Measurements from ENCODE around the gene MYO1B.

Gene MYO1B

DNA sequence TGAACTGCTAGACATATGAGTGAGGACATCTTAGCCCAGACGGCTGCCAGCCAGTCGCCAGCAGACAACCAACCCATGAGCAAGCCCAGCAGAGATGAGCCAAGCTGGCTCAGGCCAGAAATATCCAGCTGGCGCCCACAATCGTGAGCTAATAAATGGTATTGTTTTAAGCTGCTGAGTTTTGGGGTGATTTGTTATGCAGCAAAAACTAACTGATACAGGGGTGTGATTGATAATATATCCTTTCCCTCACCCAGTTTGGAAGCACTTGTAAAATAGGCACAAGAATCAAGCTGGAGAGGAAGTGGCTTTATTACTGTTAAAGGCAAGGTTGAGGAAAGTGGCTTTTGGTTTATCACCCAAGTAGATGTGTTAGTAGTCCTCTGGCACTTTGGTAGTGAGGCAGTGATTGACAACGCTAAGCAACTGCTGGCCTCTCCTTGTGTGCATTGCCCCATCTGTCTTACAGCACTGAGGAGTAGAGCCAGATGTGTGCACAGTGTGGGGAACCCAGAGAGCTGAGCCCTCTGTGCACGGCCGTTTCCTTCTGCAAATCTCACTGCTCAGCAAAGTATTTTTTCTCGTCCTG, 110.1 kb downstream of the MYO1B start:
- no peak for DNase-seq (ENCODE audit: low read depth in 3 of 3, low spot score in 1 of 3)

DNA sequence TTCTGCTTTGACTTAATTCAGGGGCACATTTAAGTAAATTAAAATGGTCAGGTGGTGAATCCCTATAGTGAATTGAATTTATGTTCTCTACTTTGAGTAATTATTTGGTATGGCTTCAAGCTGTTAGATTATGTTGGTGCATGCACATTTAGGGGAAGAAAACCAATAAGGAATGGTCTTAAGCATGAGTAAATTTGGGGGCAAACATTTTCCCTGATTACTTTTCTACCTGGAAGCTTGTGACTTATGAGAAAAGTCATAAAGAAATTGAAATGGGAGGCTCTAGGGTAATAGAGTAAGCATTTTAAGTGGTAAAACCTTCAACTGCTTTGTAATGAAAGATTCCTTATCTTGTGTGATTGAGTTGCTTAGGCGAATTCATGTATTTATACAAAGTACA, 112.5 kb downstream of the MYO1B start:
- no peak for DNase-seq (ENCODE audit: low read depth in 3 of 3, low spot score in 1 of 3)

GRCh38 chr2:191358325-191359025, 113.3 kb downstream of the MYO1B start:
- DNase-seq (ENCODE audit: low read depth in 3 of 3, low spot score in 1 of 3): no peak

DNA sequence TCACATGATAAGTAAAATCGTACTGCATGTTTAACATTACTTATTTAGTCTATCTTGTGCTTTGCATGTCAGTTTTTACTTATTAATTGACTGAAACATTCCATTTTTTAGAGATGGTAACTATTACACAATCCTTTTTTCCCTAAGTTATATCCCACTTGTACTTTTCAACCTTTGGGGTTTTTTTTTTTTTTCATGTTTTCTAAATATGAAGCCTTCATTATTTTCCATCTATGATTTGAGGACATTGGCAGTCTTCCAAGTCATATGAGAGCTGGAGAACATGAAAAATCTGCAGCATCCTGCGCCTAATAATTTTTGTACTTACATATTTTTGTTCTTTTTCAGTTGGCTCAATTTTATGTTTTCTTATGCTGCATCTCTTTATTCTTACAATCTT, 113.9 kb downstream of the MYO1B start:
- no peak for DNase-seq (ENCODE audit: low read depth in 3 of 3, low spot score in 1 of 3)

- DNase-seq (ENCODE audit: low read depth in 3 of 3, low spot score in 1 of 3): no peak
Observed at GRCh38 chr2:191360918-191361317, 115.7 kb downstream of the MYO1B start.

DNA sequence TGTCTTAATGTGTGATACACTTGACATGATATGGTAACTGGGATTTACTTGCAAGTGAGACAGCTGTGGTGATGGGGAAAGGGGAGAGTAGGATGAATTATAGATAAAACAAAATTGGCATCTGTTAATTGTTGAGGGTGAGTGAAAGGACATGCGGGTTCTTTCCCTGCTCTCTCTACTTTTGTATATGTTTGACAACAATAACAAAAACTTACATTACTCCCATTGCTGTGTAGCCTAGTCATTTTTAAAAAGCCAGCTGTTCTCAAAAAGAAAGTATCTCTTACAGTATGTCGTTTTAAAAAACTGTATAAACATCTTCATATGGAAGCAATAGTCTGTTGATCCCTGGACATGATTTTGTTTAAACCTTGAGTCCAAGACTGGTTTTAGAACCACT, 117.6 kb downstream of the MYO1B start:
- DNase-seq (ENCODE audit: low read depth in 3 of 3, low spot score in 1 of 3): no peak

GRCh38 chr2:191363267-191363666, 118.1 kb downstream of the MYO1B start:
- DNase-seq (ENCODE audit: low read depth in 3 of 3, low spot score in 1 of 3): no peak

DNA sequence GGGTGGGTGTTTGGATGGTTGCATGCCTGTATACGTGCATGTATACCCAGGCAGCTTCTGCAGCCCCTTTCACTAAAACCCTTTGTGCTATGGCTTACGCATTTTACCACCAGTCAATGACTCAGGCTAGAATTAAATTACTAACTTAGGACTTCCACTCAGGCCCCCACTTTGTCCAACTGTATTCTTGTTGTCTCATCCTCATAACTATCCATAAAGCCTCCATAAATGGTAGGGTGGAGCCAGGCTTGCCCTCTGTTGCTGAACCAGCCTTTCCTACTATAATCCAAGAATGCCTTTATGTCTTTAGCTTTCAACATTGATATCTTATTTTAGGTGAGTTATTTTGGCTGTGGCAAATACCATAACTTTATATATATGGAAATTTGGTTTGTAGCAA, 119.9 kb downstream of the MYO1B start:
- no peak for DNase-seq (ENCODE audit: low read depth in 3 of 3, low spot score in 1 of 3)

DNA sequence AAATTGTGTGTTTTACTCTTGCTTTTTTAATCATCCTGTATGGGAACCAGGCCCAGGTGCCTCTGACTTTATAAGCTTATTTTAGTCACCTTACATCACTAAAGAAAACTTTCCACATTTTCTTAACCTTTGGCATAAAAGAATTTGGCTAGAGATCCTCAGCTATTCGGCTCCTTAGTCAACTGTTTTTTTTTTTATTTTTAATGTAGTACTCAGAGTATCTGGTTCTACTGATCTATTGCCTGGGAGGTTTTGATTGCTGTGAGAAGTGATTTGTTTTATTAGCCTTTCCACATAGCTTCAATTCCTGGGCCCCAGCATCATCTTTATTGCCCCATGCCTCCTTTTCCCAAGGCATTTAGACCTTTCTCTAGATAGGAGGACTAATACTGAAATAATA, 121.0 kb downstream of the MYO1B start:
- no peak for DNase-seq (ENCODE audit: low read depth in 3 of 3, low spot score in 1 of 3)

DNA sequence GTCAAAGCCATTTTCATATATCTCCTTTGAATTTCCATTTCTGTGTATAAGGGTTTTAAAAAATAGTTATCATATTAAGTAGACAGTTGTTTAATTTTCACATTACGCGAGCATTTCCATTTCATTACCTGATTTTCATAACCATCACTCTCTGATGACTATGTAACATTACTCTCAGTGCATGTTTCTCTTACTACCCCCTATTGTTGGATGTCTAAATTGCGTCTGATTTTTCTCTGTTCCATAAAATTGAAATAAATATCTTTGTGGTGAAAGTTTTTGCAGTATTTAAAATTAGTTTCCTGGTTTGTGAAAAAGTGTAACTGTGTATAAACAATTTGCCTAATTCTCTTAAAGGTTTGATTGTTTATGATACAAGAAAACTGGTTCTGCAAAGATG, 123.8 kb downstream of the MYO1B start:
- DNase-seq (ENCODE audit: low read depth in 3 of 3, low spot score in 1 of 3): no peak

DNA sequence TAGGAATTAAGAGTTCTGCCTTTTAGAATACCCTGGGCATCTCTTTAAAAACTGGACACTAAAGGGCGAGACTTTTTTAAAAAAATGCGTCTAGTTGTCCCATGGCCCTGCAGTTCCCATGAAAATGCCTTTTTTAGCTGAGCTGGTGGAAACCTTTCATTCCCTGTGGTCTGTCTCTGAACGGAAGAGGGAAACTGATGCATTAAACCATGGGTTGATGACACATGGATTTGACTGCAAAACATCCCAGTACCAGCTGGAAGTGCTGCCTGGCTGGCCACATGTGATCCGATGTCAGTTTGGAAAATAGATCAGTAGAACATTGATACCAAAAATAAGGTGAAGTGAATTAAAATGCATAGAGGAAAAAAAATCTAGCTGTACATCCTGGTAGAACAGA, 129.2 kb downstream of the MYO1B start:
- DNase-seq (ENCODE audit: low read depth in 3 of 3, low spot score in 1 of 3): no peak

GRCh38 chr2:191374939-191375338, 129.7 kb downstream of the MYO1B start:
- no peak for DNase-seq (ENCODE audit: low read depth in 3 of 3, low spot score in 1 of 3)

- DNase-seq (ENCODE audit: low read depth in 3 of 3, low spot score in 1 of 3): no peak
Observed at GRCh38 chr2:191376981-191377629, 131.9 kb downstream of the MYO1B start.

DNA sequence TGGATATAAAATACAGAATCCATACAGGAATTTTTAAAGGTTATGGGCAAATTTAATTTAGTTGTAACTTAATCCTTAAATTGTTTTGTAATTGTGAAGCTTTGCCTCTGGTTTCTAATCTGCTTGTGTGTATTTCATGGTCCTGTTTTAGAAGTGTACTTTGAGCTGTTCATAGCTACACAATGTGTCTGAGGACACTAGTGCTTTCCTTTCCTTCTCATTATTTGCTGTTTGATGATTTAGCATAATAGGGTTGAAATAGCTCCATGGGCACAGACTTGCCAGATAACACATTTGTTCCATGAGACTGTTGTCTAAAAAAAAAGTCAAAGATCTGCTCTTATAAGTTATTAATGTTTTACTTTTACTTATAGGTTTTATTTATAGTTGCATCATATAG, 134.2 kb downstream of the MYO1B start:
- no peak for DNase-seq (ENCODE audit: low read depth in 3 of 3, low spot score in 1 of 3)

- no peak for DNase-seq (ENCODE audit: low read depth in 3 of 3, low spot score in 1 of 3)
Observed at GRCh38 chr2:191382801-191383200, 137.6 kb downstream of the MYO1B start.

DNA sequence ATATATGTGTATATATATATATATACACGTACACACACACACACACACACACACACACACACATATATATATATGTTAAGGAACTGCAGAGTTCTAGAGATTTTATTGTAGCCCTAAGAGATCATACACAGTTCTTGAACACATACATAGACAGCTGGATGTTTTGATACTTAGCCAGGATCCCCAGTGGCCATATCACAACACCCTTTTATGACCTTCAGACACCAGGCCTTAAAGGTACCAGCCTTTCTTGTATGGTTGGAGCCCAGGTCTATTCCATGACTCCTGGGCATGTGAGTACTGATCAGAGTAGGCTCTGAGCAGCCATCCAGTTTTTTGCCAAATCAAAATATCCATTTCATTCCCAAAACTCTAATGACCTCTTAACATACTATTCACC, 138.3 kb downstream of the MYO1B start:
- DNase-seq (ENCODE audit: low read depth in 3 of 3, low spot score in 1 of 3): no peak

GRCh38 chr2:191384829-191385228, 139.6 kb downstream of the MYO1B start:
- no peak for DNase-seq (ENCODE audit: low read depth in 3 of 3, low spot score in 1 of 3)

DNA sequence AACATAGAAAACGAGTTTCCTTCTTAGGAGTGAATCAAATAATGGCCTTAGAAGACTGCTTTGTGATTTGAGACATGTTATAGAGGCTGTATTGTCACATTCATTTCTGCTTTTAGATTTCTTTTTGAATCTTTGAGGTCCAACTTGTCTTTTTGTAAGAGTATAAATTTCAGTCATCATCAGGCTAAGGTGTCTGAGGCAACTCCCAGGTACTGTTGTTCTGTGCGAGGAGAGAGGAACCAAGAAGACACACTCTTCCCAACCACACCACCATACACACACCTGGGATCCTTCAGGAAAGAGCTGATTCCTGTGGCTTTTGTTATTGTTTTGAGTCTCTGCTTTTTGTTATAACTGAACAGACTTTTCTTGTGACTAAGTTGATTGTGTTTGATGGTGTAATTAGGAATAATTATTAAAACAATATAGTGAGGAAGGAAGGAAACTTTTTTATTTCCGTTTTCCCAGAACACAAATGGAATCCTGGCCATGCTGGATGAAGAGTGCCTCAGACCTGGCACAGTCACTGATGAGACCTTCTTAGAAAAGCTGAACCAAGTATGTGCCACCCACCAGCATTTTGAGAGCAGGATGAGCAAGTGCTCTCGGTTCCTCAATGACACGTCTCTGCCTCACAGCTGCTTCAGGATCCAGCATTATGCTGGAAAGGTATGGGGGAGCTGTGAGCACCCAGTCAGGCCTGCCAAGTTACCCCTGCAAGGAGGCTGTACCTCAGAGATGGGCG, 140.4 kb downstream of the MYO1B start:
- DNase-seq (ENCODE audit: low read depth in 3 of 3, low spot score in 1 of 3): no peak

DNA sequence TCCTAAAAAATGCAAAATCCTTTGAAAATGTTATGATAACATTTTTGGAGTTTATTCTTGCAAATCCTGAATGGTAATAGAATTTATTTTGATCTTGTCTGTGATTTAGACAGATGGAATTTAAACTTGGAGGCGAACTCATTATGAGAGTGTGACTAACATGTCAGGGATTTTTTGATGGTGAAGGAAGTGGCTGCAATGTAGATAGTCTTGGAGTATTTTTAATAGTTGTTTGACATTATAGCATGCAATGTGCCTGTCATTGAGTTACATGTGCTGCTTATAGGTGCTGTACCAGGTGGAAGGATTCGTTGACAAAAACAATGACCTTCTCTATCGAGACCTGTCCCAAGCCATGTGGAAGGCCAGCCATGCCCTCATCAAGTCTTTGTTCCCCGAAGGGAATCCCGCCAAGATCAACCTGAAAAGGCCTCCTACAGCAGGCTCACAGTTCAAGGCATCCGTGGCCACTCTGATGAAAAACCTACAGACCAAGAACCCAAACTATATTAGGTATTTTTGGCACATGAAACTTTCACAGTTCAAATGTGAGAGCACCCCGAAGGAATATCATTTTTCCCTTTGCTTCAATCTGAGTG, 141.8 kb downstream of the MYO1B start:
- no peak for DNase-seq (ENCODE audit: low read depth in 3 of 3, low spot score in 1 of 3)

- no peak for DNase-seq (ENCODE audit: low read depth in 3 of 3, low spot score in 1 of 3)
Observed at GRCh38 chr2:191389288-191389687, 144.1 kb downstream of the MYO1B start.

- no peak for DNase-seq (ENCODE audit: low read depth in 3 of 3, low spot score in 1 of 3)
Observed at GRCh38 chr2:191391171-191391570, 146.0 kb downstream of the MYO1B start.

DNA sequence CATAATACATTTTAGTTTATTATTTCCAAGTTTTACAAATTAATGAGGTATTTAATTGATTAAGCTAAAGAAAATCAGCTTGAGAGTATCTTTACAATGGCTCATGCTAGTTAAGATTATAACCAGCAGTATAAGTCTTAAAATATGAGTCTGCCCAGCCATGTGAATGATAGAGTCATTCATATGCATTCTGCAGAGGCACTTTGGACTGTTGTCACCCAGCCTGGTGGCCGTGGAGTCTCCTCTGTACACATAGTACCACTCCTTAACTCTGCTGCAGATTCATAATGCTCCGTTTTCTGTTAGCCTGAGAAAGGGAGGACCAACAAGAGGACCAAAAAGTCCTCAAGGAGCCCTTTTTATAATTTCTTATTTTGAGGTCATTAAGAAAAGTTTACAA, 148.8 kb downstream of the MYO1B start:
- DNase-seq (ENCODE audit: low read depth in 3 of 3, low spot score in 1 of 3): no peak
